Right renal pelvis (tissue), 4 donors: ENCODE measurements around the gene IFNA13. TPM values are rescaled to one million over a fixed set of nuclear protein-coding genes. Genes with fewer than 3 reads are reported as not detected.
A peak's percentile ranks its signal among the peaks of the same experiment; 100 is the strongest.
"Not testable (repeated sequence)": the region's sequence is repeated elsewhere in the genome, so short reads cannot be mapped to it uniquely, and the experiment has no call there.

Experiments
- DNase-seq, 4 donors: peaks; one replicate each; pipeline ENCODE4 v3.0.0-alpha.2; 2013; ENCODE audit warnings: low read depth in 4 of 4, low spot score in 3 of 4, missing footprints in 1 of 4
- polyA plus RNA-seq, 4 donors: library from polyadenylated mRNA; unstranded; fragments of 120-200 nt; gene quantifications; one replicate each; pipeline ENCODE4 v1.2.1, GENCODE V29; 2013; ENCODE audit not compliant: insufficient read length in 4 of 4

The IFNA13 gene
- polyA plus RNA-seq, result not detected

DNA sequence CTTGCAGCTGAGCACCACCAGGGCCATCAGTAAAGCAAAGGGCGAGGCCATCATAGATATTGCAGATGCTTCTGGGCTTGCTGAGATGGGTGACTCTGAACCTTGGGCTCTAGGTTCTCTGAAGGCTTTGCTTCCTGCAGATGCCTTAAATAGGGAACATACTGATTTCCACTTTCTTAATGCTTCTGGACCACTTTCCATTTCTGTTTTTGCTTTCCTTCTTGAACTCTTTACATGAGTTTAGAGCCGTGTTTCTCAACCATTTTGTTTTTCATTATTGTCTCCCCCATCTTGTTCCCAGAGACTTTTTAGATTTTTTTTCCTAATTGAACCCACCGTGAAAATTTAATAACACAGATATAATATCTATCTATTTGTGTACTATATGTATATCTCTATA is at the start of gene IFNA13:
Gene IFNA13, minus strand, starts transcription at position 101 of the 400 bp plus-strand sequence. Its CDS starts 47 bp downstream, at position 54.
- DNase-seq, result no peak

DNA sequence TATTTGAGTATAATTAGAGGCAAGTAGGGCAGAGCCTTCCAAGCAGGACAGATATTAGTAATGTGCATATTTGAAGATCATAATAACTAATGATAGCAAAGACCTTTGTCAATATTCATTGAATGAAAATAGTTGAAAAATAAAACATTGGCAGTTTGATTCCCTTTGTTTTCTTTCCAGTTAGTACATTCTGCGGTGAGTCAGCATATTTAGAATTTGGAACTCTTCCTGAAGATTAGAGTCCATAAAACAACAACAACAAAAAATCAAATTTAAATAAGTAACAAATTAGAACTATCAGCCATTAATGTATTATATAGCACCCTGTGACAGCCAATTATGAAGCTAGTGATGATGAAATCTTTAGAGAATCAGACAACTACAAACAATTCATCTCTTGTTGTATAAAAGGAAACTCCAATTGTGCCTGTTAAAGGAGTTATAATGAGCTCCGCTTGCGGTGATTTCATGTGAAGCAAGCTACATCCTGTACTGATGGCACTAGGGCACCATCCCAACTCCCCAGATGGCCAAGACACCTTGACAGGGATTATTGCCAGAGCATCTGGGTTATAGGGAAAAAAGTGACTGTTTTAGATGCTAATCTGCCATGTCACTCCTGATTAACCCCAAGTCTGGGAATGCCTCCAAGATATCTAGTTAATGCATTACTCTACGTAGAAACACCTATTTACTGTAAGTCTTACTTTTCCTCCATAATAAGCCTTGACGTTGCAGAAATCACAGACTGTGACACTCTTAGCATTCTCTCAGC is 47.8 kb upstream of the IFNA13 start:
- no peak for DNase-seq

DNA sequence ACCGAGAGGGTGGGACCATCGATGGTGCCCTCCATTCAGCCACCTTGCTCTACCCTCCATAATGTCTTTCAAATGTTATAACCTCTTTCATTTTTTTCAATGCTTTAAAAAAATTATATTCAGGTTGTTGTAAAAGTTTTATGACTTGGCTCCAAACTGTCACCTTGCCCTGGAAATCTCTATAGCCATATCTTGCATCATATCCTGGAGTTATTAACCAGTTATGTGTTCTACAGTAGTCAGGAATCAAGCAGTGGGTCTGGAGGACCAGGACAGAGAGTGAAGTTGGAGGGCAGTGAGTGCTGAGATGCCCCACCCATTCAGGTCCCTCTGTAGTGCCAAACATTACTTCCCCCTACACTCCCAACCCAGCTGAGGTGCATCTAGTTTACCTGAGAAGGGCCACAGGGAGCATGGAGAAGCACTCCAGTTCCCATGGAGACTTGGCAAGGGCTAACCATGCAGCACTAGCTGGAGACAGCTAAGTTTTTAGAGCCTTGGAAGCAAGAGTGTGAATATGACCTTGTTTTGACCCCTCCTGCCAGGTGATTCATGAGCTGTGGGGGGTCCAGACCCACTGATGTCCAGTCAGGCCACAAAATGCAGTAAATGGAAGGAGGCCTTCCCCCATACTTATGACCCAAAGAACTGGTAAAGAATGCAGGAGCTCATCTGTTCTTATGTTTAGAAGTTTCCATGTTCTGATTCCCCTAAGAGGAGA is 46.5 kb upstream of the IFNA13 start:
- no peak for DNase-seq

DNA sequence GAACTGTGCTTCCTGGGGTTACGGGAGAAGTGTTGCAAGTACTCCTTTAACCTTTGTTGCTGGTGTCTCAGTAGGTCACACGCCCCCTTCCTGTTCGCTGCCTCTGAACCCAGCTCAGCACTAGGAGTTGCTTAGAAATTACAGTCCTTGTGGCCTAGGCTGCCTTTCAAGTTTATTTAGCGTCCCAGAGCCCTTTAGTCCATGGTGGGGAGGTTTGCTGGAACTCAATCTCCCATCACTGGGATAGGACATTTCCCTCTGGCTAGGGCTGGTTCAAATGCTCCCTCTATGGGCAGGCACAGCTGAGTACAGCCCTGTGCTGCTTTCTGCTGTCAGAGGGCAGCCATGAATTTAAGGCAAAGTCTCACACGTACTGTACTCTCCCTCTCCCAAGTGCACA is 45.8 kb upstream of the IFNA13 start:
- DNase-seq, result no peak

DNA sequence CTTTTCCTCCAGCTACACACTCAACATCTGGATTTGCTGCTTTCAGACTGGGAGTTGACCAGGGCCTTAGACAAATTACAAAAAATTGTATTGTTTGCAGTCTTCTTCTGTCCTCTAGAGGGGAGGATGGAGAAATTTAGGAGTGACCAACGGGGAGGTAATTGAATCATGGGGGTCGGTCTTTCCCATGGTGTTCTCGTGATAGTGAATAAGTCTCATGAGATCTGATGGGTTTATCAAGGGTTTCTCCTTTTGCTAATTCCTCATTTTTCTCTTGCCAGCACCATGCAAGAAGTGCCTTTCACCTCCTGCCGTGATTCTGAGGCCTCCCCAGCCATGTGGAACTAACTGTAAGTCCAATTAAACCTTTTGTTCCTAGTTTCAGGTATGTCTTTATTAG is 45.3 kb upstream of the IFNA13 start:
- no peak for DNase-seq

DNA sequence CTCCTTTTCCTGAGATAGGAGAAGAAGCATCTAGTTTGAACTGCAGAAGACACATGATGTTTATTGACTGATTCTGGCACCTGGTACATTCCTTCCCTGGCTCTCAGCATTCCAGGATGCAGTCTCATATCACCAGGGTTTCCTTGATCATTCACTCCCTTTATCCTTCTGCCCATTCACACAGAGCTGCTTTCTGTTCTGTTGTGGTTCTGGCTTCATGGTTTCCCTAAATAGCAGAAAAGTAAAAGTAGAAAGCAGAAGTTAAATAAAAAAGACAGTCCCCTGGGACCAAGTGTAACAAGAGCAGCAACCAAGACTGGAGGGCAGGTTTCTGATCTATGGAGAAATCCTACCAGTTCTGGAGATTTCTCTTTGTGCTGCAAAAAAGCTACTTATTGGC is 44.2 kb upstream of the IFNA13 start:
- no peak for DNase-seq

DNA sequence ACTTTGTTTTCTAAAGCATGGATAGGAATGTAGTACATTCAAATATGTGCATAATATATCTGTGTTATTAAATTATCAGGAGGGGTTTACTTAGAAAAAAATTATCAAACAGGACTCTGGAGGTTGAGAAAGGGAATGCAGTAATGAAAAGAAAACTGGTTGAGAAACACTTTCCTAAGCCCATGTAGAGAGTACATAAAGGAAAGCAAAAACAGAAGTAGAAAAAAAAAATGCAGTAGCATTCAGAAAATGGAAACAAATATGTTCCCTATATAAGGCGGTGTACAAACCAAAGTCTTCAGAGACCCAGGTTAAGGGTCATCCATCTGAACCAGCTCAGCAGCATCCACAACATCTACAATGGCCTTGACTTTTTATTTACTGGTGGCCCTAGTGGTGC is 41.0 kb upstream of the IFNA13 start, which contains the start of gene IFNA8:
Gene IFNA8, plus strand, starts transcription at position 301 of the 400 bp plus-strand sequence. Its CDS starts 60 bp downstream, at position 361.
- DNase-seq, result no peak

DNA sequence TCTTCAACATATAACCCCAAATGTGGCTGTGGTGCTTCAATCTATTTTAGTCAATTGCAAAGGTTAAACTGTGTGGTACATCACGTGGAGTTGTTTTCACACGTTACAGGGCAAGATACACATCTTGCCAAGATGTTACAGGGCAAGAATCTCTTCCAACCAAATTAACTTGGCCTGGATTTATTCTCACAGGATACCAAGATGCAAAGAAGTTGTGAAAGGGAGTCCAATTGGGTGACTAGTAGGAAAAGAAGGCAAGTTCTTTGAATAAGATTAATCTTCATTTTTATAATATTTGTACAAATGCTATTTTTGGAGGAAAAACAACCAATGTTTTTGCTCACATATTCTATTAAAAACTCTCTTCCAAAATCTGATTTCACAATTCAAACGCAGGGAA is 36.3 kb upstream of the IFNA13 start:
- DNase-seq, result no peak

DNA sequence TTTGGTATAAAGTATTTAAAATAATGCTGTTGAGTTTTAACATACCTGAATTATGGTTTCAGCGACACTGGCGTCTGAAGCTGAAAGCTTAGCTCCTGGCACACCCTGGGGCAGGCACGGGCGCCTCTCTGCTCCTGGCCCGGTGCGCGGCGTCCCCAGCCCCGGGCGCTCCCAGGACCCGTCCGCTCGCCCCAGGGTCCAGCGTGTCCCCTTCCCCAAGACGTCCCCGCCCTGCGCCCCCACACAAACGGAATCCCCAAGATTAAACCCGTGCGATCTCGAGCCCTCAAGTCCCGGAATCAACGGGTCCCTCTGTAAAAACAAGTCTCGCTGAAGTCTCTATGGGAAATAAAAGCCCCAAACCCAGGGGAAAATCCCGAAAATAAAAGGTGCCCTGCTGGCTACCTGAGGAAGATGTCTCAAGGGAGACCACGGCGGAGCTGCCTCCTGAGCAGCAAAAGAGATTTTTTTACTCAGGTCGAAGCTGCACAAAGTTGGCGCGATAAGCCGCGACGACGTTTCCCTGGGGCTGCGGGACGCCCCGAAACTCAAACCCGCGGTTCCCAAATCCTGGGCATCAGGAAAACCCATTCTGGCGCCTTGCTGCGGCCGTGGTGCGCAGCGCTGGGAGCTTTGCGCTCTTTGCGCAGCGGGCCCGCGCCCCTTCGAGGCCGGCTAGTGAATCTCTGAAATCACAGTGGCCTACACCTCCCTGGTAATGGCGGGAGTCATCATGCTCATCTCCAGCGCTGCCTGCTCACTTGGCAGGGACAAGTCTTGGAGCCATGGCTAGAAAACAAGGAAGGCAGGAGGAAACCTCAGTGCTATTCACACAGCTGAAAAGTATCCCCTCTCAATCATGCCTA is 34.8 kb upstream of the IFNA13 start:
- DNase-seq, result no peak

DNA sequence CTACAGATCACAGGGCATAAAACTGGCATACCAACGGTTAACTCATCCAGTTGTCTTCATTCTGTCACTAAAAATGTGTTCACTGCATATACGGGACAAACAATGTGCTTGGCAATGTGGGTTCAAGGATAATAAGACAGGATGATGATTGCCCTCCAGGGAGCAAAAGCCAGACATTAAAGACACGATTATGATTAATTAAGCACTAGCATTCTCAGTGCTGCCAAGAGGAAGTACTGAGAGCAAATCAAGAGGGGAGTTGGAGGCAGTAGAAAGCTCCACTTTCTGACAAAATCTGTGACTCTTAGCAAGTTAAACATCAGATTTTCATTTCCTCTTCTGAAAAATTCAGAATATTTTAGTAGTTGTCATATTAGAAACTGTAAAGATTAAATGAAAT is 32.1 kb upstream of the IFNA13 start:
- no peak for DNase-seq

DNA sequence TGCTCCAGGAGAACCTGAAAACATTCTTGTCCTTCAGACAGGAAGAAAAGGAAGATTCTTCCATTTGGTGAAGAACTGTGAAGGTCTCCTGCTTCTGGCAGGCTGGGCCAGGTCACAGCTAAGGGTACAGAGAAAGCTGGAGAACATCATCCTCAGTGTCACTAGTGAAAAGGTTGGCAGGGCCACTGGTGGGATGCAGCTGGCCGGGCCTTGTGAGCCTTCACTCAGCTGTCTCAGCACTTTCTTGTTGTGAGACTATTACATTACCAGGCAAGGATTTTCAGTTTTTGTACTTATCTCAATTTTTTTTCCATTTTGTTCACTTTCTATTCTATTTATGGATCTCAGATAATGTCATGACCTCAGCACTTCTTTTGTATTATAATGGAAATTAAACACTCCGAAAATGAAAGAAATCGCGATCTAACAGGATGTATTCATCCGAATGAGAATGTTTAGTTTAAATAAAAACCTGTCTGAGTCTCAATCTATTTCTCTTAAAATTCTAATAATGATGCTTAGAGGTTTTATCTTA is 31.2 kb upstream of the IFNA13 start:
- DNase-seq, result no peak

DNA sequence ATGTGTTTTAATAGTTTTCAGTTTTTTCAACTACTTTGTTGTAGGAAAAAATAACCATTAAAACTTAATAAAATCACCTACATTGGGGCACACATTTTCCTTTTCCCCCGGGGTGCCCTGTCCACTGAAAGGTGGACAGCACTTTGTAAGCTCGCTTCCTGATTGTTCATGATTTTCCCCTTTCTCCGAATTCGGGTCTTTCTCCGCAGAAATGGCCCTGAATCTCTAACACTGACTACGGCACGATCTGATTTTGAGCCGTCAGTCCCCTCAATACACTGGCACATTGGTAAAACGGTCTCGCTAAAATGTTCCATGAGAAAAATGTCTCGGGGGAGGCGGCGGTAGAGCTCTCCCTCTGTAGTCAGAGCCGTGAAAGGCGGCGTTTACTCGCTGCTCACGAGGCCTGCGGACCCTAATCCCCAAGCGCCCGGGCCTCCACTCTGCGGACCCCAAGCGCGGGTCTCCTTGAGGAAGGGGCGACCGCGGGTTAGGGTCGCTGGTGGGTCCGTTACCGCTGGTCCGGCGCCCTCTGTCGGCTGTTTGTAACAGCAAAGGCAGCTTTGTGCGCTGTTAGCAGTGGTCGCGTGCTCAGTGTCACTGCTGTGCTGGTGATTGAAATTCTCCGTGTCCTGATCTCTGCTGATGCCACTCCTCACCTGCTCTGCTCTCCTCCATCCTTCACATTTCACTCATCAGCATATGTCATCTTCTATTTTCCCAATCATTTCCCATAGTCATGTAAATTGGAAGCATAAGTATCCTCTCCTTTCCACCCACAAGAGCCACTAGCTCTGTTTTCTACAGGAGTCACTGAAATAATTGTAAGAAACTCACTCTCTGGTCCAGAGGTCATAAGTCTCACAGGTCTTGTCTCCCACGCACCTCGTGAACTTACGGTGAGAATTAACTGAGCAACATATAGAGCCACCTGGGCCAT is 28.2 kb upstream of the IFNA13 start:
- DNase-seq, result peak in 3 of 4 donors; percentile 22 to 38 (median 22)

DNA sequence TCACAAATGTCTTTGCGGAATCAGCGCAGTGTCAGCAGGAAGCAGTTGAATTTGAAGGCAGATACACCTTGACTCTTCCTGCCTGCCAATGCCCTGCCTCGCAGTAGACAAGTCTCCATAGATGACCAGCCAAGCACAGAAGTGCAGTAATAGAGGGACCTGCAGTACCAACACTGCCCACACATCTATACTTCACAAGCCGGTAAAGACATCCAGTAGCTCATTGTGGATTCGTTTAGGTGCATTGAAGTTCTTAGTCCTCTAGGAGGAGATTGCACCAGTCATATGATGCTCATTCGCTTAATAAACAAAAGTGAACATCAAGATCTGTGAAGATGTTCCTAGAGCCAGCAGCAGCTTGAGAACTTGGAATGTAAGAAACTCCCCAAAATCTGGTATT is 24.4 kb upstream of the IFNA13 start:
- no peak for DNase-seq

DNA sequence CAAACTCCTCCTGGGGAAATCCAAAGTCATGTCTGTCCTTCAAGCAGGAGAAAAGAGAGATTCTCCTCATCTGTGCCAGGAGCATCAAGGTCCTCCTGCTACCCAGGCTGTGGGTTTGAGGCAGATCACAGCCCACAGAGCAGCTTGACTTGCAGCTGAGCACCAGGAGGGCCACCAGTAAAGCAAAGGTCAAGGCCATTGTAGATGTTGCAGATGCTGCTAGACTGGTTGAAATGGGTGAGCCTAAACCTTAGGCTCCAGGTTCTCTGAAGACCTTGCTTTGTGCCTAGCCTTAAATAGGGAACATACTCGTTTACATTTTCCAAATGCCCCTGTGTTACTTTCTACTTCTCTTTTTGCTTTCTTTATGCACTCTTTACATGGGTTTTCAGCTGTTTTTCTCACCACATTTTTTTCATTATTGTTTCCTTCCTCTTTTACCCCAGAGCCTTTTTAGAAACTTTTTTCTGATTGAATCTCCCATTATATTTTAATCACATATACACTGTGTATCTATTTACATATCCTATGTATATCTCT is 17.3 kb upstream of the IFNA13 start, which contains the start of gene IFNA2:
Gene IFNA2, minus strand, starts transcription at position 268 of the 540 bp plus-strand sequence. Its CDS starts 69 bp downstream, at position 199.
- no peak for DNase-seq

DNA sequence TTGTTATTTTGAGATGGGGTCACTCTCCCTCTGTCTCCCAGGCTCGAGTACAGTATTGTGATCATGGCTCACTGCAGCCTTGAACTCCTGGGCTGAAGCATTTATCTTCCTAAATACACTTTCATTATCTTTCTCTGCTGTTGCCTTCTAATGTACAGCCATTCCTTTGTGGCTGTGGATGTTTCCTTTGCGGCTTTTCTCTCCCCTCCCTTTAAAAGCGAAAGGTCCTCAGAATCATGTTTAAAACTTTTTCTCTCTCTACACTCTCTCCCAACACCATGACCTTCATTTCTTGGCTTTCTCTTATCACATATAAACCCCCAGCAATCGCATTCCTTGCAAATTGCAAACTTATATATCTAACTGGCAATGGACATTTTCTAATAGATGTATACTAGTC is 15.8 kb upstream of the IFNA13 start:
- DNase-seq, result no peak

DNA sequence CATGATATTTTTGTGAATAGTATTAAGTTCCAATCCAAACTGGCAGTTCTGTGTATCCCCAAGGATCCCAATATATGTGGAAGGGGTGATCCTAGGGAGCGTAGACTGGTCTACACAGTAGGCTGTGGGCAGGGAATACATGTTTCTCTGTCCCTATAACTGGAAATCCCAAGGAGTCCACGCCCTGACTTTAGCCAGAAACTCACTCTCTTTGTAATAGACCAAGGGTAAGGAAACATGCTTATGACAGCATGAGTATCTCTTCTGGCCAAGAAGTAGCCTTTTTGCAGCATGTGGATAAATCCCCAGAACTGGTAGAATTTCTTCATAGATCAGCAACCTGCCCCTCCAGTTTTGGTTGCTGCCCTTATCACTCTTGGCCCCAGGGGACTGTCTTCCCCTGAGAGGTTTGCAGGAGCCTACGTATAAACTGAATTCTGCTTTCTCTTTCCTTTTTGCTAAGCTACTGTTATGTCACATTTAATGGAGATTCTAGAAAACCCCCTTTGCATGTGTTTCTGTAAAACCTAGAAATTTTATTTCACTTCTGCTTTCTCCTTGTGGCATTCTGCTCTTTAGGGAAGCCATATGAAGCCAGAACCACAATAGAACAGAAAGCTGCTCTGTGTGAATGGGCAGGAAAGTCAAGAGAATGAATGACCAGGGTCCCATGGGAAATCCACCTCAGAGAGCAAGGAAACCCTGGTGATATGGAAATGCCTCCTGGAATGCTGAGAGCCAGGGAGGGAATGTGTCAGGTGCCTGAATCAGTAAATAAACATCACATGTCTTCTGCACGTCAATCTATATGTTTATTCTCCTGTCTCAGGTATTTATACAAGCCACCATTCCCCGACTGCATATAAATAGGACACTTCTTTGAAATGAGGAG is 13.8 kb upstream of the IFNA13 start:
- no peak for DNase-seq

DNA sequence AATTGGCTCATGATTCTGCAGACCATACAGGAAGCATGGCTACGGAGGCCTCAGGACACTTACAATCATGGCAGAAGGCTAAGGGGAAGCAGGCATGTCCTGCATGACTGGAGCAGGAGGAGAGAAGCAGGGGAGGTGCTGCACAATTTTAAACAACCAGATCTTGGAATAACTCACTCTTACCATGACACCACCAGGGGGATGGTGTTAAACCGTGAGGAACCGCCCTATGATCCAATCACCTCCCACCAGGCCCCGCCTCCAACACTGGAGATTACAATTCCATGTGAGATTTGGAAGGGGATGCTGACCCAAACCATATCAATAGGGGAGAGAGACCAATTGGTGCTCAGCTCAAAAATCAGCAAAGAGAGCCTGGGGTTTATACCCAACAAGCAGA is 3.6 kb upstream of the IFNA13 start:
- not testable (repeated sequence) for DNase-seq

DNA sequence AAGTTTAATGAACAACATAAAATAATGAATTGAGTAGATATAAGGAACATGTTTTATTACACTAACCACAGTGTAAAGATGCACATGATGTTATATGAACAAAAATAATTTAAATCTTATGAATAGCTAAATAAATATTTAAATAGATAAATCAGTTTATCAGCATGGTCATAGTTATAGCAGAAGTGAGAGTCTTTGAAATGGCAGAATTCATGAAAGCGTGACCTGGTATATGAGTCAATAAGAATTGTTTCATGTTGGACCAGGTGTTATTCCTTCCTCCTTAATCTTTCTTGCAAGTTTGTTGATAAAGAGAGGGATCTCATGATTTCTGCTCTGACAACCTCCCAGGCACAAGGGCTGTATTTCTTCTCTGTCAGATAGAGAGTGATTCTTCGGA is 688 bp downstream of the IFNA13 start:
- not testable (repeated sequence) for DNase-seq
